CD4-positive, alpha-beta T cell (primary cell): ENCODE results near the gene LCT. TPM values are rescaled to one million over a fixed set of nuclear protein-coding genes. Genes with fewer than 3 reads are reported as not detected.

ENCODE experiments used
- ATAC-seq: fragments of 200-7000 bp; cut with Tn5 transposase; one replicate; pipeline ENCODE4 v1.10.0; 2022; ENCODE audit warnings: mild to moderate bottlenecking; ENCODE audit not compliant: poor library complexity
- CTCF ChIA-PET: fragments of 350-600 bp; sonication (Branson Sonifier 250); formaldehyde crosslinking; loops from one replicate; lab custom pipeline; 2021; ENCODE audit warnings: antibody characterized with exemption, inconsistent platforms; lab: Charles Lee
- POLR2A ChIA-PET: fragments of 350-600 bp; sonication (Branson Sonifier 250); formaldehyde crosslinking; loops from one replicate; lab custom pipeline; 2021; ENCODE audit warnings: antibody characterized with exemption, inconsistent platforms; lab: Charles Lee
- DNase-seq, 14 experiments: peaks; one replicate each; pipeline ENCODE4 v3.0.0-alpha.2; 2013 to 2020; ENCODE audit warnings: mixed read lengths in 2 of 14
- H3K27ac ChIP-seq, 2 donors: one replicate each; pipeline versions ENCODE4 v1.5.1 to v1.7.0; 2013; ENCODE audit warnings: low read length in 2 of 2, low read depth in 1 of 2, mild to moderate bottlenecking in 1 of 2
- H3K27me3 ChIP-seq, 2 experiments: 1 replicate in 1 of 2; 2 replicates in 1 of 2; pipeline versions ENCODE4 v1.6.1 to v1.7.0; 2013; ENCODE audit warnings: low read length in 2 of 2, control low read depth in 1 of 2, mild to moderate bottlenecking in 1 of 2, moderate library complexity in 1 of 2; ENCODE audit not compliant: insufficient read depth in 2 of 2, control insufficient read depth in 1 of 2
- H3K36me3 ChIP-seq: one replicate; pipeline ENCODE4 v1.6.1; 2013; ENCODE audit warnings: low read length, control low read depth; ENCODE audit not compliant: insufficient read depth
- H3K4me1 ChIP-seq: one replicate; pipeline ENCODE4 v1.6.1; 2013; ENCODE audit warnings: low read length, control low read depth; ENCODE audit not compliant: insufficient read depth
- H3K4me3 ChIP-seq: one replicate; pipeline ENCODE4 v1.5.1; 2013; ENCODE audit warnings: mild to moderate bottlenecking, low read length, moderate library complexity
- H3K9me3 ChIP-seq, 2 experiments: 1 replicate in 1 of 2; 2 replicates in 1 of 2; pipeline versions ENCODE4 v1.6.1 to v1.7.0; 2013; ENCODE audit warnings: low read length in 2 of 2, mild to moderate bottlenecking in 2 of 2, control low read depth in 1 of 2, moderate library complexity in 1 of 2; ENCODE audit not compliant: control insufficient read depth in 1 of 2, insufficient read depth in 1 of 2
- H3K27ac Mint-ChIP-seq: one replicate; pipeline ENCODE4 v1.8.0; 2020; ENCODE audit warnings: mixed read lengths
- H3K27me3 Mint-ChIP-seq: one replicate; pipeline ENCODE4 v1.8.0; 2021; ENCODE audit warnings: mixed read lengths
- H3K36me3 Mint-ChIP-seq: one replicate; pipeline ENCODE4 v1.8.0; 2021; ENCODE audit warnings: low read depth, mixed read lengths
- H3K4me1 Mint-ChIP-seq: one replicate; pipeline ENCODE4 v1.8.0; 2021; ENCODE audit warnings: low read depth, mixed read lengths
- H3K4me3 Mint-ChIP-seq: one replicate; pipeline ENCODE4 v1.8.0; 2020; ENCODE audit warnings: mild to moderate bottlenecking, mixed read lengths
- H3K9me3 Mint-ChIP-seq: one replicate; pipeline ENCODE4 v1.8.0; 2020; ENCODE audit warnings: mixed read lengths
- intact Hi-C, 2 experiments: fragments of 100-400 bp; cut with DNase I in 1 of 2; cut with micrococcal nuclease in 1 of 2; formaldehyde crosslinking; loops; one replicate each; pipeline versions ENCODE4 v1.15.1 to v1.9.0; 2023 to 2025; cut with DNase I, micrococcal nuclease
- total RNA-seq, 174 experiments: library from RNA in 2 of 174; stranded (reverse) in 2 of 174; gene quantifications; one replicate each; pipeline ENCODE4 v1.2.3 and lab custom pipeline; 2021 to 2026
- TF ChIP-seq, protein P1 (sequence below): fragments of 200-600 bp; IDR thresholded peaks from one replicate; pipeline ENCODE4 v1.8.0; 2022; ENCODE audit warnings: antibody characterized with exemption, mild to moderate bottlenecking

The LCT gene
- total RNA-seq, 2 experiments from 2014 or later, result 0.06 TPM; not detected in 1

DNA sequence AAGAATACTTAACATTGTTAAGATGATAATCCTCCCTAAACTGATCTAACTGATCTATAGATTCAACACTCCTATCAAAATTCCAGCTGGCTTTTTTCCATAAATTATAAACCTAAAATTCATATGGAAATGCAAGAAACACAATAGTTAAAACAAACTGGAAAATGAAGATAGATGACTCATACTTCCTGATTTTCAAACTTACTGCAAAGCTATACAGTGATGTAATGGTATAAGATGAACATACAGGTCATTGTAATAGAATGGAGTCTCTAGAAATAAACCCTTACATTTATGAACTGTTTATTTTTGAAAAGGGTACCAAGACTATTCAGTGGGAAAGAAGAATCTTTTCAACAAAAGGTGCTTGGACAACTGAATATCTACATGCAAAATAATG lies 63.1 kb downstream of the LCT start:
- ATAC-seq (no peak), DNase-seq (no peak)
- Histone ChIP-seq H3K4me1 (no peaks in the 10 kb centered on the region), H3K27me3 (no peaks in the 10 kb centered on the region), H3K36me3 (peaks cover 89% of the 10 kb centered on the region), H3K4me3 (no peak overlapping the region), H3K9me3 (no peaks in the 10 kb centered on the region), H3K27ac (no peak overlapping the region)
- POLR2A ChIA-PET, result interaction anchor here (0.6 kb wide), 1 partner anchor 823 kb away, joined by 3 read pairs; no protein-coding TSS in a partner anchor
- TF ChIP-seq, protein P1, sequence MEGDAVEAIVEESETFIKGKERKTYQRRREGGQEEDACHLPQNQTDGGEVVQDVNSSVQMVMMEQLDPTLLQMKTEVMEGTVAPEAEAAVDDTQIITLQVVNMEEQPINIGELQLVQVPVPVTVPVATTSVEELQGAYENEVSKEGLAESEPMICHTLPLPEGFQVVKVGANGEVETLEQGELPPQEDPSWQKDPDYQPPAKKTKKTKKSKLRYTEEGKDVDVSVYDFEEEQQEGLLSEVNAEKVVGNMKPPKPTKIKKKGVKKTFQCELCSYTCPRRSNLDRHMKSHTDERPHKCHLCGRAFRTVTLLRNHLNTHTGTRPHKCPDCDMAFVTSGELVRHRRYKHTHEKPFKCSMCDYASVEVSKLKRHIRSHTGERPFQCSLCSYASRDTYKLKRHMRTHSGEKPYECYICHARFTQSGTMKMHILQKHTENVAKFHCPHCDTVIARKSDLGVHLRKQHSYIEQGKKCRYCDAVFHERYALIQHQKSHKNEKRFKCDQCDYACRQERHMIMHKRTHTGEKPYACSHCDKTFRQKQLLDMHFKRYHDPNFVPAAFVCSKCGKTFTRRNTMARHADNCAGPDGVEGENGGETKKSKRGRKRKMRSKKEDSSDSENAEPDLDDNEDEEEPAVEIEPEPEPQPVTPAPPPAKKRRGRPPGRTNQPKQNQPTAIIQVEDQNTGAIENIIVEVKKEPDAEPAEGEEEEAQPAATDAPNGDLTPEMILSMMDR, result no peak
- intact Hi-C loops, result no loop called here
- no peaks in the 10 kb centered on the region for H3K9me3 Mint-ChIP-seq
- no peaks in the 10 kb centered on the region for H3K27me3 Mint-ChIP-seq
- CTCF ChIA-PET, result interaction anchor here (1.1 kb wide), 1 partner anchor 47 kb away, joined by 3 read pairs; no protein-coding TSS in a partner anchor
- H3K36me3 Mint-ChIP-seq, result peaks cover 98% of the 10 kb centered on the region
- no peak overlapping the region for H3K27ac Mint-ChIP-seq
- no peaks in the 10 kb centered on the region for H3K4me1 Mint-ChIP-seq
- H3K4me3 Mint-ChIP-seq, result no peak overlapping the region

DNA sequence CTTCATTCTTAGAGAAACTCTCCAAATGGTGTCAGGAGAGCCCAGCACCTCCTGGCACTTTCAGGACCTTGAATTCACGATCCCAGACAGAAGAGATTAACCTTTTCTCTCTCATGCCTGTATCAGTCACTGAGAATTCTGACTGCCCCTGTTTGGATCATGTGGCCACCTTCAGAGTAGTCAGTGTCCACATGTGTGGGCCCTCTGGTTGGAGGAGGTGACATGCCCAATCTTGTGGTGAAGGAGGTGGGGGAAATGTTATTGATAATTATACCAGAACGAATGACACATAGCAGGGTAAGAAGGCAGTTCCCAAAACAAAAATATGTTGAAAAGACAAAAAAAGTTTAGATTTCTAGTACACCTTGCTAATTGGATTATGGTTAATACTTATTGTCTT lies 63.7 kb downstream of the LCT start:
- ATAC-seq (no peak), DNase-seq (no peak)
- no peaks in the 10 kb centered on the region for H3K9me3 Mint-ChIP-seq
- H3K27me3 Mint-ChIP-seq, result no peaks in the 10 kb centered on the region
- TF ChIP-seq, protein P1, result no peak
- Histone ChIP-seq H3K9me3 (no peaks in the 10 kb centered on the region), H3K4me1 (no peaks in the 10 kb centered on the region), H3K27ac (no peak overlapping the region), H3K36me3 (peaks cover 87% of the 10 kb centered on the region), H3K4me3 (no peak overlapping the region), H3K27me3 (no peaks in the 10 kb centered on the region)
- H3K4me1 Mint-ChIP-seq, result no peaks in the 10 kb centered on the region
- peaks cover 94% of the 10 kb centered on the region for H3K36me3 Mint-ChIP-seq
- intact Hi-C loops, result no loop called here
- no peak overlapping the region for H3K4me3 Mint-ChIP-seq
- ChIA-PET CTCF (interaction anchor here (1.1 kb wide), 1 partner anchor 46 kb away, joined by 3 read pairs; no protein-coding TSS in a partner anchor), POLR2A (no interaction called here)
- H3K27ac Mint-ChIP-seq, result no peak overlapping the region

DNA sequence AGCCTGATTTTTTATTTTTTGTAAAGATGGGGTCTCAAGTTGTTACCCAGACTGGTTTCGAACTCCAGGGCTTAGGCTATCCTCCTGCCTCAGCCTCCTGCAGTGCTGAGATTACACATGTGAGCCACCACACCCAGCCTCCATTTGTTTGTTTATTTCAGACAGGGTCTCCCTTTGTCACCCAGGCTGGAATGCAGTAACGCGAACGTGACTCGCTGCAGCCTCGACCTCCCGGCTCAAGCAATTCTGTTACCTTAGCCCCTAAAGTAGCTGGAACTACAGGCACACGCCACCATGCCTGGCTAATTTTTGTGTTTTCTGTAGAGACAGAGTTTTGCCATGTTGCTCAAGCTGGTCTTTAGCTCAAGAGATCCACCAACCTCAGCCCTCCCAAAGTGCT lies 68.1 kb downstream of the LCT start:
- ATAC-seq, result no peak
- Histone ChIP-seq H3K4me1 (no peaks in the 10 kb centered on the region), H3K4me3 (no peak overlapping the region), H3K36me3 (peaks cover 89% of the 10 kb centered on the region), H3K9me3 (no peaks in the 10 kb centered on the region), H3K27ac (no peak overlapping the region), H3K27me3 (no peaks in the 10 kb centered on the region)
- H3K4me3 Mint-ChIP-seq, result no peak overlapping the region
- TF ChIP-seq, protein P1, result no peak
- ChIA-PET CTCF (no interaction called here), POLR2A (no interaction called here)
- H3K36me3 Mint-ChIP-seq, result peaks cover 87% of the 10 kb centered on the region
- H3K27me3 Mint-ChIP-seq, result no peaks in the 10 kb centered on the region
- no peaks in the 10 kb centered on the region for H3K9me3 Mint-ChIP-seq
- no peak for DNase-seq
- intact Hi-C loops, result no loop called here
- H3K4me1 Mint-ChIP-seq, result peaks cover 5% of the 10 kb centered on the region
- H3K27ac Mint-ChIP-seq, result no peak overlapping the region
